Mucosa of gallbladder (tissue), 1 donor: ENCODE data around the gene ATP2B2. TPM values are rescaled to one million over a fixed set of nuclear protein-coding genes. Genes with fewer than 3 reads are reported as not detected.

ENCODE experiments used
- DNase-seq: peaks from one replicate; pipeline ENCODE4 v3.0.0-alpha.2; 2020; ENCODE audit warnings: low spot score
- total RNA-seq: library from RNA; stranded (reverse); gene quantifications from one replicate; pipeline ENCODE4 v1.2.1, GENCODE V29; 2021
- donor health status: DM: no; HTN: no; CAD: no.

Gene ATP2B2
- total RNA-seq, 1 donor from 2014 or later: 0.09 TPM

- DNase-seq: no peak
Measured at GRCh38 chr3:10530241-10530640, 24.9 kb upstream of the ATP2B2 start.

- no peak for DNase-seq
Measured at GRCh38 chr3:10529809-10530208, 24.4 kb upstream of the ATP2B2 start.

- DNase-seq: no peak
Measured at GRCh38 chr3:10528046-10528445, 22.7 kb upstream of the ATP2B2 start.

GRCh38 chr3:10527295-10528001, 22.1 kb upstream of the ATP2B2 start:
- DNase-seq: no peak

GRCh38 chr3:10526366-10526765, 21.0 kb upstream of the ATP2B2 start:
- DNase-seq: no peak

GRCh38 chr3:10524799-10525301, 19.5 kb upstream of the ATP2B2 start:
- DNase-seq: no peak

GRCh38 chr3:10524270-10524669, 18.9 kb upstream of the ATP2B2 start:
- no peak for DNase-seq

- no peak for DNase-seq
Measured at GRCh38 chr3:10523561-10523960, 18.2 kb upstream of the ATP2B2 start.

- no peak for DNase-seq
Measured at GRCh38 chr3:10522646-10523303, 17.4 kb upstream of the ATP2B2 start.

- DNase-seq: no peak
Measured at GRCh38 chr3:10521772-10522441, 16.5 kb upstream of the ATP2B2 start.

GRCh38 chr3:10520072-10520471, 14.7 kb upstream of the ATP2B2 start:
- DNase-seq: no peak

GRCh38 chr3:10519236-10519635, 13.8 kb upstream of the ATP2B2 start:
- DNase-seq: no peak

GRCh38 chr3:10518506-10519150, 13.2 kb upstream of the ATP2B2 start:
- no peak for DNase-seq

GRCh38 chr3:10517627-10518026, 12.2 kb upstream of the ATP2B2 start:
- no peak for DNase-seq

GRCh38 chr3:10516544-10517452, 11.4 kb upstream of the ATP2B2 start:
- no peak for DNase-seq

GRCh38 chr3:10515884-10516495, 10.6 kb upstream of the ATP2B2 start:
- DNase-seq: no peak

- DNase-seq: no peak
Measured at GRCh38 chr3:10515396-10515795, 10.0 kb upstream of the ATP2B2 start.

GRCh38 chr3:10514407-10515069, 9.2 kb upstream of the ATP2B2 start:
- DNase-seq: no peak

- DNase-seq: no peak
Measured at GRCh38 chr3:10513306-10513705, 7.9 kb upstream of the ATP2B2 start.

- no peak for DNase-seq
Measured at GRCh38 chr3:10512687-10513086, 7.3 kb upstream of the ATP2B2 start.
